ENCODE measurements around the gene KIAA0232.
"Not testable (repeated sequence)": the region's sequence is repeated elsewhere in the genome, so short reads cannot be mapped to it uniquely, and the experiment has no call there.

DNA sequence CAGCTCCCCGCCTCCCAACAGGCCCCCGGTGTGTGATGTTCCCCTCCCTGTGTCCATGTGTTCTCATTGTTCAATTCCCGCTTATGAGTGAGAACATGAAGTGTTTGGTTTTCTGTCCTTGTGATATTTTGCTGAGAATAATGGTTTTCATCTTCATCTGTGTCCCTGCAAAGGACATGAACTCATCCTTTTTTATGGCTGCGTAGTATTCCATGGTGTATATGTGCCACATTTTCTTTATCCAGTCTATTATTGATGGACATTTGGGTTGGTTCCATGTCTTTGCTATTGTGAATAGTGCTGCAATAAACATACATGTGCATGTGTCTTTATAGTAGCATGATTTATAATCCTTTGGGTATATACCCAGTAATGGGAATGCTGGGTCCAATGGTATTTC is 53.1 kb downstream of the KIAA0232 start:
- TF ChIP-seq POLR2AphosphoS5 (IDR thresholded peaks at IDR 0.05; ENCODE audit: low read depth, low read length); POLR2A (IDR thresholded peaks at IDR 0.05; ENCODE audit: low read depth, low read length); TAF1 (IDR thresholded peaks at IDR 0.05; ENCODE audit: borderline replicate concordance, low read depth, low read length): not testable (repeated sequence)
